ENCODE measurements around the gene DUOXA2. TPM values are rescaled to one million over a fixed set of nuclear protein-coding genes. Genes with fewer than 3 reads are reported as not detected.

The DUOXA2 gene
- total and polyA plus RNA-seq, 2 of the 4 experiments (the other 2 are of a cell fraction) = not detected

GRCh38 chr15:45166834-45167630 lies 52.9 kb downstream of the DUOXA2 start (continued):
- 0 out of 2 replicates have a peak, but pooled peaks have one; percentile 8 for TF ChIP-seq MXI1 (IDR thresholded peaks at IDR 0.05; ENCODE audit: borderline replicate concordance, low read depth, low read length)
- peak; percentile 46; the same call in 1 of the 2 replicates for TF ChIP-seq POLR2A (IDR thresholded peaks at IDR 0.05; ENCODE audit: low read depth, low read length)

- Histone ChIP-seq H2BK120ac (ENCODE audit: low read depth, low read length) (no peak overlapping the region), H3K27me3 (ENCODE audit: control insufficient read depth, insufficient read depth, low read length) (no peaks in the 10 kb centered on the region), H2BK20ac (ENCODE audit: low read depth, low read length) (peak overlapping the region; percentile 25; the same call in 1 of the 2 replicates), H3K4ac (ENCODE audit: low read depth, low read length) (peak overlapping the region; percentile 87), H3K9ac (ENCODE audit: low read depth, low read length) (peak overlapping the region; percentile 4; the same call in 1 of the 2 replicates), H4K20me1 (ENCODE audit: insufficient read depth, low read length) (no peaks in the 10 kb centered on the region; the same call in 1 of the 2 replicates), H3K14ac (replicated peaks; ENCODE audit: low read depth, low read length) (no peak overlapping the region; the same call in 1 of the 2 replicates), H3K18ac (ENCODE audit: low read depth, low read length) (no peak overlapping the region; the same call in 1 of the 2 replicates), H3K56ac (ENCODE audit: extremely low read depth, insufficient read depth, low read length) (no peak overlapping the region), H3K23ac (ENCODE audit: low read depth, low read length) (0 out of 2 replicates have a peak overlapping the region, but pooled peaks have one; percentile 12), H3K4me2 (ENCODE audit: low read depth, low read length) (peak overlapping the region; percentile 21), H4K8ac (ENCODE audit: low read depth in 2 of 2, low read length in 2 of 2) (peak overlapping the region; percentile 73 to 100; a peak in 3 of 4 replicates), H3K9me3 (ENCODE audit: control insufficient read depth, insufficient read depth, low read length) (no peaks in the 10 kb centered on the region), H4K91ac (ENCODE audit: insufficient read depth, low read depth, low read length) (no peak overlapping the region), H2AK5ac (ENCODE audit: low read depth, low read length) (peak overlapping the region; percentile 82), H3K4me1 (ENCODE audit: control insufficient read depth, insufficient read depth, low read length) (peaks cover 6% of the 10 kb centered on the region), H4K5ac (ENCODE audit: low read depth, low read length) (no peak overlapping the region; the same call in 1 of the 2 replicates), H3K79me1 (ENCODE audit: low read depth in 1 of 2, low read length in 2 of 2) (peaks cover 5 to 20% of the 10 kb centered on the region in 2 experiments), H2AFZ (replicated peaks; ENCODE audit: low read length, poor library complexity) (peak overlapping the region; percentile 97), H3K4me3 (ENCODE audit: insufficient read depth, low read depth, low read length) (peak overlapping the region; percentile 59; the same call in 1 of the 2 replicates), H3K27ac (ENCODE audit: insufficient read depth, low read length) (peak overlapping the region; percentile 91; the same call in 1 of the 2 replicates), H3K9me1 (ENCODE audit: insufficient read depth, low read length) (peaks cover 6% of the 10 kb centered on the region), H3K36me3 (ENCODE audit: control insufficient read depth, insufficient read depth, low read length) (peaks cover 2% of the 10 kb centered on the region; the same call in 1 of the 2 replicates), H2AK9ac (replicated peaks; ENCODE audit: low read depth, low read length, poor library complexity) (peak overlapping the region; percentile 98), H2BK15ac (ENCODE audit: low read depth, low read length) (no peak overlapping the region), H2BK5ac (ENCODE audit: low read depth, low read length, poor library complexity, severe bottlenecking) (no peak overlapping the region)
- dilution Hi-C loops (cut with HindIII; ENCODE audit: low sequenced_read_pairs, unreplicated experiment) (no loop called here), intact Hi-C loops (cut with micrococcal nuclease) (loop anchor here (1.0 kb wide), 2 partner anchors 33 to 290 kb away; no protein-coding TSS in a partner anchor), in situ Hi-C loops (cut with MboI; ENCODE audit: low sequenced_read_pairs) (no loop called here)
- ChIA-PET POLR2A (ENCODE audit: unreplicated experiment) (no interaction called here), CTCF (interaction anchor here (0.6 kb wide), 1 partner anchor 197 kb away, joined by 3 read pairs; no protein-coding TSS in a partner anchor)
- WGBS, 2 experiments (ENCODE audit: extremely low coverage in 2 of 2, insufficient read length in 1 of 2) = 75% methylated on average over 1 of the region's 9 CpGs; no CpG with 5 or more reads in 1 of the 2 experiments
- ATAC-seq (ENCODE audit: low read depth) (no peak), DNase-seq (no peak)
- no TSS peak for BruUV-seq (replicated peaks)
- TF ChIP-seq CEBPB (IDR thresholded peaks at IDR 0.05; ENCODE audit: low read depth, low read length) (no peak), RCOR1 (IDR thresholded peaks at IDR 0.05; ENCODE audit: insufficient replicate concordance, low read length) (no peak), RFX5 (IDR thresholded peaks at IDR 0.05; ENCODE audit: low read depth, low read length) (no peak), CHD1 (IDR thresholded peaks at IDR 0.05; ENCODE audit: low read depth, low read length) (no peak), POLR2A (IDR thresholded peaks at IDR 0.05; ENCODE audit: low read depth, low read length) (no peak), MAZ (IDR thresholded peaks at IDR 0.05; ENCODE audit: borderline replicate concordance, low read depth, low read length) (no peak), MAFK (IDR thresholded peaks at IDR 0.05; ENCODE audit: low read depth, low read length) (no peak), MXI1 (IDR thresholded peaks at IDR 0.05; ENCODE audit: borderline replicate concordance, low read depth, low read length) (no peak)
These were observed 53.6 kb downstream of the DUOXA2 start for GRCh38 chr15:45167631-45168205.
